ENCODE measurements around the gene BMAL1. TPM values are rescaled to one million over a fixed set of nuclear protein-coding genes. Genes with fewer than 3 reads are reported as not detected.
"Not testable (repeated sequence)": the region's sequence is repeated elsewhere in the genome, so short reads cannot be mapped to it uniquely, and the experiment has no call there.

The BMAL1 gene
- total and polyA plus RNA-seq, 9 donors = 17.7 to 53.4 (median 24.8) TPM

DNA sequence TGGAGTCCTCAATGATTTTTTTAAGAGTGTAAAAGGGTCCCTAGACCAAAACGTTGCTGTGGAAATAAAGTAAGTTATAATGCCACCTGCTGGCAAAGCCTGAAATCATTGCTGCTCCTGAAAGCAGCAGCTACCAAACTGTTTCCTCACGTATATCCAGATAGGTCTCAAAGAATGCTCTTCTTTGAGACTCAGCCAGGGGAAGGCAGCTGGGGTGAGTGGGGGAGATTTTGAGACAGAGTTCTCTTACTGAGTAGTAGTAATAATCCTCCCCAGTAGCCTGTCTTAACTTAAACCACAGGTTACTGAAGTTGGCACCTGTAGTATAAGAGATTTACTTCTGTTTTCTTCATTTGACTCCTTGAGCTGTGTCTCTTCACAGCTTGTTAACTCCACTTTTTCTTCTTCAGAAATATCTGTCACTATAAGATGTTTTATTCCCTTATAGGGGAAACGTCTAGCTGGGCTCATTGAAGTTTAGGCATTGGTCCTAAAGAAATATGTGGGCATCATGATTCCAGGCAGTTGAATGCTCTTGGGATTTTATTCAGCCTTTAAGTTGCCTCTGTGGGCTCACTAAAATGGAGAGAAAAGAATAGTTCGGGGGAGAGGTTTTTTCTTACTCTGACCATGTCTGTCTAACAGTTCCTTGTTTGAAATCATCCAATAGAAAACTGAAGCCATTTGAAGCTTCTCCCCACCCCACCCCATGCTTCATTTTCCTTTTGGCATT, 107.5 kb downstream of the BMAL1 start:
- peak in 3 of 5 donors; percentile 20 to 41 (median 32) for DNase-seq
- H3K9me3 ChIP-seq = no peaks in the 10 kb centered on the region
- no peaks in the 10 kb centered on the region for H3K36me3 ChIP-seq
- H3K4me1 ChIP-seq (ENCODE audit: insufficient read depth) = no peaks in the 10 kb centered on the region
- no peaks in the 10 kb centered on the region for H3K27me3 ChIP-seq
- TF ChIP-seq EP300 (IDR thresholded peaks at IDR 0.05) = no peak
- TF ChIP-seq, protein P1, sequence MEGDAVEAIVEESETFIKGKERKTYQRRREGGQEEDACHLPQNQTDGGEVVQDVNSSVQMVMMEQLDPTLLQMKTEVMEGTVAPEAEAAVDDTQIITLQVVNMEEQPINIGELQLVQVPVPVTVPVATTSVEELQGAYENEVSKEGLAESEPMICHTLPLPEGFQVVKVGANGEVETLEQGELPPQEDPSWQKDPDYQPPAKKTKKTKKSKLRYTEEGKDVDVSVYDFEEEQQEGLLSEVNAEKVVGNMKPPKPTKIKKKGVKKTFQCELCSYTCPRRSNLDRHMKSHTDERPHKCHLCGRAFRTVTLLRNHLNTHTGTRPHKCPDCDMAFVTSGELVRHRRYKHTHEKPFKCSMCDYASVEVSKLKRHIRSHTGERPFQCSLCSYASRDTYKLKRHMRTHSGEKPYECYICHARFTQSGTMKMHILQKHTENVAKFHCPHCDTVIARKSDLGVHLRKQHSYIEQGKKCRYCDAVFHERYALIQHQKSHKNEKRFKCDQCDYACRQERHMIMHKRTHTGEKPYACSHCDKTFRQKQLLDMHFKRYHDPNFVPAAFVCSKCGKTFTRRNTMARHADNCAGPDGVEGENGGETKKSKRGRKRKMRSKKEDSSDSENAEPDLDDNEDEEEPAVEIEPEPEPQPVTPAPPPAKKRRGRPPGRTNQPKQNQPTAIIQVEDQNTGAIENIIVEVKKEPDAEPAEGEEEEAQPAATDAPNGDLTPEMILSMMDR (IDR thresholded peaks at IDR 0.05) = peak in 1 of 3 donors; percentile 23
- H3K27ac ChIP-seq = no peak overlapping the region
- intact Hi-C loops (cut with DNase I) = no loop called here
- 19 to 28% (median 20%) methylated on average over 4 of the region's 4 CpGs for WGBS, 3 donors
- no peak overlapping the region for H3K4me3 ChIP-seq

DNA sequence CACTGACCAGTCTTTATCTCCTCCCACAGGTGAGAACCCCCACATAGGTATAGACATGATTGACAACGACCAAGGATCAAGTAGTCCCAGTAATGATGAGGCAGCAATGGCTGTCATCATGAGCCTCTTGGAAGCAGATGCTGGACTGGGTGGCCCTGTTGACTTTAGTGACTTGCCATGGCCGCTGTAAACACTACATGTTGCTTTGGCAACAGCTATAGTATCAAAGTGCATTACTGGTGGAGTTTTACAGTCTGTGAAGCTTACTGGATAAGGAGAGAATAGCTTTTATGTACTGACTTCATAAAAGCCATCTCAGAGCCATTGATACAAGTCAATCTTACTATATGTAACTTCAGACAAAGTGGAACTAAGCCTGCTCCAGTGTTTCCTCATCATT, 109.0 kb downstream of the BMAL1 start:
- H3K4me1 ChIP-seq (ENCODE audit: insufficient read depth) = no peaks in the 10 kb centered on the region
- H3K9me3 ChIP-seq = no peaks in the 10 kb centered on the region
- H3K36me3 ChIP-seq = no peaks in the 10 kb centered on the region
- no peak for DNase-seq
- whole genome bisulfite sequencing, 3 donors = 85 to 91% (median 90%) methylated on average over 2 of the region's 2 CpGs
- intact Hi-C loops (cut with DNase I) = no loop called here
- H3K4me3 ChIP-seq = no peak overlapping the region
- H3K27ac ChIP-seq = no peak overlapping the region
- no peaks in the 10 kb centered on the region for H3K27me3 ChIP-seq
- TF ChIP-seq EP300 (IDR thresholded peaks at IDR 0.05) (no peak), POLR2A (IDR thresholded peaks at IDR 0.05) (no peak)
- TF ChIP-seq, protein P1 (IDR thresholded peaks at IDR 0.05) = no peak

DNA sequence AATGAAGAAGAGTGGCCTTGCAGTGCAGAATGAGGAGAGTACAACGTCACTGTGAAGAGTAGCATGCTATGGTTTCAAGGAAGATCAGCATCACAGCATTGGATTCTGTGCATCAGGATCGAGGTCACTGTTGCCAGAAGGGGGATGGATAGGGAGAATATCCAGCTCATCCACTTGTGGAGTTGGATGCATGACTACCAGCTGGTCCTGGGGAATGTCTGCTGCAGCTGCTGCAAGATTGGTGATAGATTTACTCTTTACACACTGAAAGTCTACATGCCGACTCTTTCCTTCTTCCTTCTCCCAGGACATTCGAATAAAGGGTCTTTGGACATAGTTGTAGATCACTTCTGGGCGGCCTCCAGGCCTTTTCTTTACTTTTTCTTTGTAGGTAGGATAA, 111.2 kb downstream of the BMAL1 start:
- TF ChIP-seq EP300 (IDR thresholded peaks at IDR 0.05) = no peak
- no peak for TF ChIP-seq POLR2A (IDR thresholded peaks at IDR 0.05)
- TF ChIP-seq, protein P1 (IDR thresholded peaks at IDR 0.05) = no peak
- no peak for DNase-seq
- H3K27me3 ChIP-seq = no peaks in the 10 kb centered on the region
- no peaks in the 10 kb centered on the region for H3K4me1 ChIP-seq (ENCODE audit: insufficient read depth)
- 74 to 79% (median 77%) methylated on average over 5 of the region's 5 CpGs for WGBS, 3 donors
- H3K4me3 ChIP-seq = no peak overlapping the region
- intact Hi-C loops (cut with DNase I) = no loop called here
- H3K9me3 ChIP-seq = no peaks in the 10 kb centered on the region
- H3K27ac ChIP-seq = no peak overlapping the region
- H3K36me3 ChIP-seq = no peaks in the 10 kb centered on the region

DNA sequence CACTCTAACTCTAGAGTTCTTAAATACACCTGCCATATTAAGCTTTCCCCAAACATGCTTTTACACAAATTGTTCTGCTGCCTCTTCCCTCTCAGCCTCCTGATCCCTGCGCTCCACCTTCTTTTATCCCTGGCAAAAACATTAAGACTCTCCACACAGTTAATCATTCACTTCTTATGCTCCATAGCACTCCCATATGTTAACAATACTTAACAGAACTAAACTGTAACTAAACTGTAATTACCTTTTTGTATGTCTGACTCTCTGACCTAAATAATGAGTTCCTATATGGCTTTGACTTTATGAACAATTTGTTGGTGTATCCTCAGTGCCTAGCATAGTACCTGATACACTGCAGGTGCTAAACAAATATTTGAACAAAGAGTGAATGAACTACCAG, 113.6 kb downstream of the BMAL1 start:
- Histone ChIP-seq H3K4me3 (no peak overlapping the region), H3K27me3 (no peaks in the 10 kb centered on the region), H3K4me1 (ENCODE audit: insufficient read depth) (no peaks in the 10 kb centered on the region), H3K9me3 (no peaks in the 10 kb centered on the region), H3K27ac (no peak overlapping the region), H3K36me3 (no peaks in the 10 kb centered on the region)
- intact Hi-C loops (cut with DNase I) = no loop called here
- TF ChIP-seq, protein P1 (IDR thresholded peaks at IDR 0.05) = no peak
- TF ChIP-seq POLR2A (IDR thresholded peaks at IDR 0.05) (no peak), EP300 (IDR thresholded peaks at IDR 0.05) (no peak)
- no peak for DNase-seq
- 98 to 100% (median 100%) methylated on average over 1 of the region's 1 CpG for WGBS, 3 donors

DNA sequence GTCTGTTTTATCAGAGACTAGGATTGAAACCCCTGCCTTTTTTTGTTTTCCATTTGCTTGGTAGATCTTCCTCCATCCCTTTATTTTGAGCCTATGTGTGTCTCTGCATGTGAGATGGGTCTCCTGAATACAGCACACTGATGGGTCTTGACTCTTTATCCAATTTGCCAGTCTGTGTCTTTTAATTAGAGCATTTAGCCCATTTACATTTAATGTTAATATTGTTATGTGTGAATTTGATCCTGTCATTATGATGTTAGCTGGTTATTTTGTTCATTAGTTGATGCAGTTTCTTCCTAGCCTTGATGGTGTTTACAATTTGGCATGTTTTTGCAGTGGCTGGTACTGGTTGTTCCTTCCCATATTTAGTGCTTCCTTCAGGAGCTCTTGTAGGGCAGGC, 120.7 kb downstream of the BMAL1 start:
- H3K27ac ChIP-seq; H3K27me3 ChIP-seq; H3K9me3 ChIP-seq; H3K4me3 ChIP-seq; DNase-seq; H3K4me1 ChIP-seq (ENCODE audit: insufficient read depth); intact Hi-C loops (cut with DNase I); H3K36me3 ChIP-seq: not testable (repeated sequence)
